NB4 (cell line): ENCODE results near the gene CCDC138.

Experiments used
- CTCF ChIP-seq: IDR thresholded peaks from one replicate; pipeline ENCODE4 v1.5.1; 2012; ENCODE audit warnings: low read depth, low read length
- MAX ChIP-seq: IDR thresholded peaks from 2 replicates; pipeline ENCODE4 v1.6.1; 2011; ENCODE audit warnings: low read depth, low read length
- MYC ChIP-seq: IDR thresholded peaks from 2 replicates; pipeline ENCODE4 v1.6.1; 2011; ENCODE audit warnings: low read depth, low read length
- POLR2A ChIP-seq: IDR thresholded peaks from 2 replicates; pipeline ENCODE4 v1.6.1; 2011; ENCODE audit warnings: mild to moderate bottlenecking; ENCODE audit not compliant: insufficient read length; ENCODE audit errors: extremely low read depth

- TF ChIP-seq CTCF = no peak
- no peak for TF ChIP-seq POLR2A
- no peak for TF ChIP-seq MAX
- no peak for TF ChIP-seq MYC
Measured at GRCh38 chr2:108835040-108835439, 48.5 kb downstream of the CCDC138 start.
